HG03139 (cell line): Measurements from ENCODE around the gene OMA1.

Experiments
- ATAC-seq: cut with Tn5 transposase; IDR thresholded peaks from one replicate; pipeline ENCODE4 v1.9.1; 2021; ENCODE audit not compliant: unreplicated experiment

The OMA1 gene

GRCh38 chr1:58460469-58460868, 86.1 kb downstream of the OMA1 start:
- no peak for ATAC-seq

- no peak for ATAC-seq
Observed at GRCh38 chr1:58459911-58460310, 86.6 kb downstream of the OMA1 start.

DNA sequence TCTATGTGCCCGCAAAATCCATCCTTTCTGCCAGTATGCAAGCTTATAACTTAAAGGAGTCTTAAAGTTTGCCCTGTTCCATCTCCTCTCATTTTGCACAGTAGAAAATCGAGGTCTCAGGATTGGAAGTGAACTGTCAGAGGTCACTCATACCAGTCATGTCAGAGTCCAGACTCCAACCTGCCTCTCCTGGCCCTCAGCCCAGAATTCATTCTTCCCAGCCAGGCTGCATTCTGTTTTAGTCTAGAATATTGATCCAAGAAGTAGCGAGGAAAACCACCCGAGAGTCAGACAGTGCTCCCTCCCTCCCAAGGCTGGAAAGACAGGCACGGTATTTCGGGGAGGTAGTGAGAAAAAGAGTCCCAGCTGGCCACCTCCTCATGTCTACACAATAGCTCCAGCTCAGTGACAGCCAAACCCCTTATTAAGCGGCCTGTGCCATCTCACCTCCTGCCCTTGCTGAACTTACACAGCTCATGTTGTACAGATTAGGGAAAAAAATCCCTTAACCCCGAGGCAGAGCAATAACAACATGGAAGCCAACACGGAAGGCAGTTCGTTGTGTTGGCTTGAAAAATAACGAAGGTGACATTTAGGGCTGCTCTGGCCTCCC, 89.4 kb downstream of the OMA1 start:
- no peak for ATAC-seq

GRCh38 chr1:58456470-58456869, 90.1 kb downstream of the OMA1 start:
- no peak for ATAC-seq

GRCh38 chr1:58454807-58455206, 91.7 kb downstream of the OMA1 start:
- no peak for ATAC-seq

GRCh38 chr1:58454385-58454784, 92.1 kb downstream of the OMA1 start:
- no peak for ATAC-seq

DNA sequence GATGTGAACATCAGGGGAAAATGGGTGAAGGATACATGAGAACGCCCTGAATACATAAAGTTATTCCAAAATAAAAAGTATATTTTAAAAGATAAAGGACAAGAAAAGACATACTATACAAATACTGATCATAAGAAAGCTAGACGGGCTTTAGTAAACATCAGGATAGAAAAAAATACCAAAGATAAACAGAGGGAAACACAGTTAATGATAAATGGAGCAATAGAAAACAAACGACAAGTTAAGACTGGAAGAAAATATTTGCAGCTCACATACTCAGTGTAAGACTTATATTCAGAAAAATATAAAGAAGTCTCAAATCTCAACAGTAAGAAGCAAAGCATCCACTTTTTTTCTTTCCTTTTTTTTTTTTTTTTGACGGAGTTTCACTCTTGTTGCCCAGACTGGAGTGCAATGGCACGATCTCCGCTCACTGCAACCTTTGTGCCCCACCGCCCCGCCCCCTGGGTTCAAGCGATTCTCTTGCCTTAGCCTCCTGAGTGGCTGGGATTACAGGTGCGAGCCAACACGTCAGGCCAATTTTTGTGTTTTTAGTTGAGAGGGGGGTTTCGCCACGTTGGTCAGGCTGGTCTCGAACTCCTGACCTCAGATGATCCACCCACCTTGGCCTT, 94.8 kb downstream of the OMA1 start:
- no peak for ATAC-seq

DNA sequence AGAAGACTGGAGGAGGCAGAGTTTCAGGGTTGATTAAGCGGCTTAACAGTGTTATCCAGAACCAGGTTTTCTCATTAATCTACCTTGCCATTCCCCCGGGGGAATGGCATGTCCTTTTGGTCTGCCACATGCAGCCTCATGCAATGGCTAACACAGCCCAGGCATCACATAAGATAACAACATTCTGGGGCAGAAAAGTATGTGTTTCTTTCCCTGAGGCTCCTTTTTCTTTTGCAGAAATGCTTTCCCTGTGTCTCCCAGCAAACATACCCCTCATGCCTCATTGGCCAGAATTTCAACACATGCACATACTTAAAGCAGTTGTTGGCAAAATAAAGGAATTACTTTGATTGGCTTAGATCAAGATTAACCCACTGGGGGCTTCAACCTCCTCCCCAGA, 98.6 kb downstream of the OMA1 start:
- no peak for ATAC-seq

DNA sequence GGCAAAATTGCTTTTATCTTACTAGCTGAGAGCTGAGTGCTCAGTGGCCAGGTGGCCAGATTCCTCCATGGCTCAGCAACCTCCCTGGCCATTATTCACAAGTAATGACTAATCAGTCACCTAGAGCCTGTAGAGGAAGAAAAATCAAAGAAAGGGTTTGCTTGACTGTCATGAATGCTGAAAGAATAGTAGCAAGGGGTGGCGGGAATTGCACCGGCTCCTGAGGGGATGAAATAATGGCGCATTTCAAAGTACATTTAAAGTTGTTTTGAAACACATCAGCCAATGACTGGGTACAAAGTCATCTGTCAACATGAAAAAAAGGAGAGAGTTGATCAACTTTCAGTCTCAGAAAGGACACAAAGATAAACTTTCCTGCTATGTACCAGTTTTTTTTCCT, 99.5 kb downstream of the OMA1 start:
- ATAC-seq = no peak

DNA sequence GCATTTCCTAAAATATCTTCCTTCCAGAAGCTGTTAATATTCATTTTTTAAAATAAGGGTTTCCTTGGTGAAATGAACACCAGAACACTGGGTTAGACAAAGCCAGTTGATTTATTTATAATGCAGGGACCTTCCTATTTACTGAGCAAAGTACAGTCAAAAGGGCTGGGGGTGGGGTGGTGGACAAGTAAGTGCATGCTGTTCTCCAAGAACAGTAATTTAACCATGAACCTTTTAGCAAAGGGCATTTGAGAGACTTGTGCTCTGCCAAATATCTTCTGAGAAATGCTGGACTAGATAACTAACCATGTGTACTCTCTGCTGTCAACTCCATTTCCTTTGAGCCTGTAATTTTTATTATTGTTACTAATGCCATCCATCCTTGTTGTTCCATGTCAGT, 100.2 kb downstream of the OMA1 start:
- ATAC-seq = no peak

DNA sequence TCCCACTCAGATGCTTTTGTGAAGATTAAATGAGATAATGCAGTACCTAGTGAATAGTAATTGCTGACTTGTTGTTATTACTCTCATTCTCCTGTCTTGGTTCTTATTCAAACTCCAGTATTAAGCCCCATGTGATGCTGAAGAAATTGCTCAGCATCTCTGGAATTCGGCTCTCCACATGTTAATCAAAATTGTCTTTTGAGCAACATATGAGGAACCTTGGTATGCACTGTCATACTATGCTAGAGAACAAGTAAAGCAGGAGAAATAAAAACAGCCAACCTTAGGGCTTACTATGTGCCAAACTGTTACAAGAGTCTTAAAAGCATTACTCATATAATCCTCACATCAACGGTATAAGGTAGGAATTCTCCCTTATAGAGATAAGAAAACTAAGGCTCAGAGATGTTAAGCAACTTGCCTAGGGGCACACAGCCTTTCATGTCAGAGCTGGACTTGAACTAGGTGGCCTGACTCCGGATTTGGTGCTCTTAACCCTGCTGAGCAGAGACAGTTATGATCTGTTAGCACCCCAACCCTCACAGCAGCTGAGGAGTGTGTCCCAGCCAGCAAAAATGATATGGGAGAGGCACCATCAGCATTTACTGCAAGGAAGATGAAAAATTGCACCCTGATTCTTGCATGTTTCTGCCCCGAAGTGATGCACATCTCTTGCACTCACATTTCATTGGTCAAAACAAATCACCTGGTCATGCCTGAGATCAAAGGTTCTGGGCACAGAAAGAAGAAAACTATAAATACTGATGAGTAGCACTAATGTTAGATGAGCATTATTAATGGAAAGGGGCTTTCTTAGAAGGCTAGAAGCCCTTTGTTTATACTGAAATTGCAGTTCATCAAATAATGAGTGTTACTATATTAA, 102.3 kb downstream of the OMA1 start:
- no peak for ATAC-seq

- no peak for ATAC-seq
Observed at GRCh38 chr1:58442114-58442513, 104.4 kb downstream of the OMA1 start.

DNA sequence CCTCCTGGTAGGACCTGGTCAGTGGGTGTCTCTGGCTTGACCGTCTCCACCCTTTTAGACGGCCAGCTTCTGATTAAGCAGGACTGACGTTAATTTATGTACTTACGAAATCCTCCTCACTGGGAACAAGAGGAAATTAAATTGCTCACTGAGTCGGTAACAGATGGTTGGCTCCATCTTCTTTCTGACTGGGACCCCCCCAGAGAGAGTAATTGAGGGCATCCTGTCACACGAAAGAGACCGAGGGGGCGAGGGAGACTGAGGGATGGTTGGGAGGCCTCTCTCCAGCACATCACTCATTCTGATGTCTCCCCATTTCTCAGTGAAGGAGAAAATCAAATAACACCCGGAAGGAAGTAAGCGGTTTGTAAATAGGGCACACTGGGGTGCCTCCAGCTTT, 104.8 kb downstream of the OMA1 start:
- no peak for ATAC-seq

DNA sequence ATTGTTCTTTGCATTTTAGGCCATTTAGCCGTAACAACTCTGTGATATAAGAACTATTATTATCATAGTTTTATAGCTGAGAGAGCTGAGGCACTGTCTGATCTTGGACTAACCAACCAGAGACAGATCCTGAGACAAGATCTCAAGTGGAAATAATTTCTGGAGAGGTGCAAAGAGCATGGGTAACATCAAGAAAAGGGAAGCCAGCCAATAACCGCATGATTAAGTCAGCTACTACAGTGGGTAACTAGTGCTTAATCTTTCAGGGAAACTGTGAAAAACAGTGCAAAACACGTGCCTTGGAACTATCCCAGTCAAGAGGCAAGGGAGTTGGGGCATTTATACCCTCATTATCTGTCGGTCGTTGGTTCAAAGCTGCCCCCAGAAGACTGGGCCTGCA, 105.8 kb downstream of the OMA1 start:
- no peak for ATAC-seq

DNA sequence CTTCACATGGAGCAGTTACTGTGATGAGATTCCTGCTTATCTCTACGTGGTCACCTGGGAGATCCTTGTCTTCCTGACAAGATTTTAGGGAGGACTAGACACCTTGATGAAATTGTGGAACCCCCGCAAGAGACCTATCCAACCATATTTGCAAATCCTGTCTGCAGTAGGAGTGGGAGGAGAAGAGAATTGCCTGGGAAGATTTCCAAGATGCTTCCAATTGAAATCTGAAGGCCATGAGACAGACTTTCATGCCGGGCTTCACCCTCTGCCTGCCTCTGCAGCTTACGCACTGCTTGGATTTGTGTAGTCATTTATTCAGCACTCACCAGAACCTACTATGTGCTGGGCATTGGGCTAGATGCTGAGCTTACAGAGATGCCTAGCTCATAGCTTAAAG, 106.6 kb downstream of the OMA1 start:
- no peak for ATAC-seq

GRCh38 chr1:58438468-58438867, 108.1 kb downstream of the OMA1 start:
- no peak for ATAC-seq

DNA sequence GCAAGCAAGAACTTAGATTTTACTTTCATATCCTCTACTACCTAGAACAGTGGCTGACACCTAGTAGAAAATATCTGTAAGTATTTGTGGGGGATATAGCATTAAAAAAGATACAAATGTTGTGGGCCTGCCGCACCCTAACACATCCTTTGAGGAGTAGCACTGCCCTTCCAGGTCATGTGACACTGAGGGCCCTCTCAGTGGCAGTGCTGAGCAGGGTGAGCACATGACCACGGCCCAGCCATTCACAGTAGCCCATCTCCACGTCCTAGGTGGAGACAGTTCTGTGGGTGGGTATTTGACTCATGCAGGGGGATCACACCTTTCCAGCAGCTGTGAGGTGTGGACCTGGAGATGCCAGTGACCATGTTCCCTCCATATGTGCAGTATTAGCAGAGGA, 108.9 kb downstream of the OMA1 start:
- ATAC-seq = no peak

DNA sequence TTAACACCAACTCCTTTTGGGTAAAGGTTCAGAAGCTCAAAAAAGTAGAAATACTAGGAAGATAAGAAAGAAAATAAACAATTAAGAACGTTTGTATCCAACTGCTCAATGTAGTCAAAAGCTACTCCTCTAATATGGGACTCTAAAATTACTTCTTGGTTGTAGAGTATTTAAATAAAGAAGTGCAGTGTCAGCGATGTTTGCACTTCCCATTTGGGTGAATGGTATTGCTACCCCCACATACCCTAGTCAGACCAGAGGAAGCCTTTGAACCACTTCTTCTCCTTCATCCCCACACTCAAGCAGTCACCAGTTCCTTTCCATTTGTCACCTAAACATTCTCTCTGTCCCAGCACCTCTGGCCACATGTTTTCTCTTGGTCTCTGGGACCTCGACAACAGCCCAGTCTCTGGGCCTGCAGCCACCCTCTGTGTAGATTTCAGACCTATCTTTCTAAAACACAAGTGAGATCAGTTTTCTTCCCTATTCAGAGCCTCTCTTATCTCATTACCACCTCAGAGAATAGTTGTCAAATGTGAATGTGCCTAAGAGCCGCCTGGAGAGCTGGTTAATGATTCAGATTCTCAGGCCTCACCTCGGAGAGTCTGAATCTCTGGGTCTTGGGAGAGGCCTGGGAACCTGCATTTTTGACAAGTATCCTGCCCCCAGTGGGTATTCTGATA, 109.8 kb downstream of the OMA1 start:
- no peak for ATAC-seq

DNA sequence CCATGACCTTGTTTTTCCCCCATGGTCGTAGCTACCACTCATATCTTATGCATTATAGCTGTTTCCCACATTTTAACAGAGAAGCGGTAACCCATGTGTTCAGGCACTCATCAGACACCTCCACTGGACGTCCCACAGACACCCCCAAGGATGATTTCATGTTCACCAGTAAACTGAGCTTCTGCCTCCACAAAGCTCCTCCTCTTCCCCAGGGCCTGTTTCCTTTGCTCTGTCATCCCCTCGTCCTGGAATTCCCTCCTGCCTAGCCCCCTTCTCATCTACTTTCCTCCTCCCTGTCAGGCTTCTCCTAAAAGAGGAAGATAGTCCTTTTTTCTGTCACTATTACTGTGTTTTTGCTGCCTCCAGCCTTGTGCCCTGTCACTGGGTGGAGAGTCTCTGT, 111.2 kb downstream of the OMA1 start:
- no peak for ATAC-seq

GRCh38 chr1:58434607-58435006, 111.9 kb downstream of the OMA1 start:
- ATAC-seq = no peak

DNA sequence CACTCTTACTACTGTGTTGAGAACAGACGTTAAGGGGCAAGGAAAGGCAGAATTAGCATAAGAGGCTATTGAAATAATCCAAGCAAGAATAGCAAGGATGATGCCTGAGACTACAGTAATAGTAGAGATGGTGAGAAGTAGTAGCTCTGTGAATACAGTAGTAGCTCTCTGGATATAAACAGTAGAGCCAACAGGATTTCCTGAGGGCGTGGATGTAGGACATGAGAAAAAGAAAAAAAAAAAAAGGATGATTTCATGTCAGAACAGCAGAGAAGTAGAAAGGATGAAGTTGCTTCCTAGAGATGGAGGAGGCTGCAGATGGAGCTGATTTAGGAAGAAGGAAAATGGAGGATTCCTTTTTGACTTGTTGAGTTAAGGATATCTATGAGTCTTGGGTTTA, 112.3 kb downstream of the OMA1 start:
- no peak for ATAC-seq
